Right atrium auricular region (tissue), 2 donors: ENCODE measurements around the gene MRPS34. TPM values are rescaled to one million over a fixed set of nuclear protein-coding genes. Genes with fewer than 3 reads are reported as not detected.

ENCODE experiments used
- DNase-seq: peaks from one replicate; pipeline ENCODE4 v3.0.0-alpha.2; 2019; ENCODE audit warnings: low spot score
- H3K27ac ChIP-seq, 2 donors: fragments of 200-600 bp; sonication (generic); 1 replicate in 1 of 2; 2 replicates in 1 of 2; pipeline ENCODE4 v1.5.1; 2016 to 2019
- H3K27me3 ChIP-seq, 2 donors: fragments of 200-600 bp; sonication (generic); one replicate each; pipeline versions ENCODE4 v1.5.1 to v1.6.0; 2017 to 2019
- H3K36me3 ChIP-seq: fragments of 200-600 bp; sonication (generic); one replicate; pipeline ENCODE4 v1.5.1; 2016
- H3K4me1 ChIP-seq, 2 donors: fragments of 200-600 bp; sonication (generic); one replicate each; pipeline versions ENCODE4 v1.5.1 to v1.6.0; 2017 to 2019
- H3K4me3 ChIP-seq, 2 donors: fragments of 200-600 bp; sonication (generic); 1 replicate in 1 of 2; 2 replicates in 1 of 2; pipeline ENCODE4 v1.5.1; 2017 to 2019; ENCODE audit warnings: mild to moderate bottlenecking in 1 of 2, moderate library complexity in 1 of 2
- H3K9me3 ChIP-seq, 2 donors: fragments of 200-600 bp; sonication (generic); one replicate each; pipeline ENCODE4 v1.5.1; 2019
- total RNA-seq, 2 donors: library from RNA; depleted of rRNA; stranded (reverse); fragments of >200 nt; gene quantifications; one replicate each; pipeline ENCODE4 v1.1.0, GENCODE V29; 2016
- TF ChIP-seq, protein P1 (sequence below), 2 donors: fragments of 200-600 bp; sonication (generic); IDR thresholded peaks; one replicate each; pipeline ENCODE4 v1.5.1; 2019; ENCODE audit warnings: antibody characterized with exemption in 2 of 2

Gene MRPS34
- total RNA-seq, 2 donors from 2014 or later = 58.8 to 77.9 TPM

DNA sequence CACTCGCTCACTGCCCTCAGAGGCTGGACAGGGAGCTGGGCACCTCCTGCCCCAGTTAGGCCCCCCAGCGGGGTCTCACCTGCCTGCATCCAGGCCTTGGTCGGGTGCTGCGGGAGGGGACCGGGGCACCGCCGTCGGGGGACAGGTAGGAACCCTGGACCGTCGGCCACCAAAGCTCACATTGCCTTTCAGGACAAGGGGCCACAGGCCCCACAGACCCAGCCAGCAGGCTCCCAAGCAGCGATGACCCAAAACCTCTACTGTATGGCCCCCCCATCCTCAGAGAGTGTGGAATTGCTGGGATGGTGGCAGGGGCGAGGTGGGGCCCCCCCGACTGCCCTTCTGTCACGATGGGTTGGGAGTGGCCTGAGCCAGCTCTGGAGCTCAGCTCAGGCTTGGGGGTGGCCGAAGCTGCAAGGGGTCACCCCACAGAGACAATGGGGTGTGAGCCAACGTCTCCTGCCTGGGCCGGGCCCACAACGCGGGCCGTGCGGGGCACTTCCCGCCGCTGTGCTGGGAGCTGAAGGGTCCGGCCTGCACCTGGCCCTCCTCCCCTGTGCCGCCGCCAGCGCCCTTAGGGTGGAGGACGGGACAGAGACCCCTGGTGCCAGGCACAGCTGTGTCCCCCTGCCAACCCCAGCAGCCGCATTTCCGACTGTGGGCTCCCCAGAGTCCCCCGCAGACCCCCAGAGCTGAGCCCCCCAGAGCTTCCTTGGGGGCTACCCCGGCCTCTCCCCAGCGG lies 20.1 kb upstream of the MRPS34 start:
- TF ChIP-seq, protein P1, sequence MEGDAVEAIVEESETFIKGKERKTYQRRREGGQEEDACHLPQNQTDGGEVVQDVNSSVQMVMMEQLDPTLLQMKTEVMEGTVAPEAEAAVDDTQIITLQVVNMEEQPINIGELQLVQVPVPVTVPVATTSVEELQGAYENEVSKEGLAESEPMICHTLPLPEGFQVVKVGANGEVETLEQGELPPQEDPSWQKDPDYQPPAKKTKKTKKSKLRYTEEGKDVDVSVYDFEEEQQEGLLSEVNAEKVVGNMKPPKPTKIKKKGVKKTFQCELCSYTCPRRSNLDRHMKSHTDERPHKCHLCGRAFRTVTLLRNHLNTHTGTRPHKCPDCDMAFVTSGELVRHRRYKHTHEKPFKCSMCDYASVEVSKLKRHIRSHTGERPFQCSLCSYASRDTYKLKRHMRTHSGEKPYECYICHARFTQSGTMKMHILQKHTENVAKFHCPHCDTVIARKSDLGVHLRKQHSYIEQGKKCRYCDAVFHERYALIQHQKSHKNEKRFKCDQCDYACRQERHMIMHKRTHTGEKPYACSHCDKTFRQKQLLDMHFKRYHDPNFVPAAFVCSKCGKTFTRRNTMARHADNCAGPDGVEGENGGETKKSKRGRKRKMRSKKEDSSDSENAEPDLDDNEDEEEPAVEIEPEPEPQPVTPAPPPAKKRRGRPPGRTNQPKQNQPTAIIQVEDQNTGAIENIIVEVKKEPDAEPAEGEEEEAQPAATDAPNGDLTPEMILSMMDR (IDR thresholded peaks at IDR 0.05) = no peak
- no peak overlapping the region for H3K4me3 ChIP-seq
- H3K9me3 ChIP-seq = no peaks in the 10 kb centered on the region
- H3K4me1 ChIP-seq = no peaks in the 10 kb centered on the region
- H3K36me3 ChIP-seq = peaks cover 14% of the 10 kb centered on the region
- H3K27me3 ChIP-seq = no peaks in the 10 kb centered on the region
- no peak overlapping the region for H3K27ac ChIP-seq
- no peak for DNase-seq

DNA sequence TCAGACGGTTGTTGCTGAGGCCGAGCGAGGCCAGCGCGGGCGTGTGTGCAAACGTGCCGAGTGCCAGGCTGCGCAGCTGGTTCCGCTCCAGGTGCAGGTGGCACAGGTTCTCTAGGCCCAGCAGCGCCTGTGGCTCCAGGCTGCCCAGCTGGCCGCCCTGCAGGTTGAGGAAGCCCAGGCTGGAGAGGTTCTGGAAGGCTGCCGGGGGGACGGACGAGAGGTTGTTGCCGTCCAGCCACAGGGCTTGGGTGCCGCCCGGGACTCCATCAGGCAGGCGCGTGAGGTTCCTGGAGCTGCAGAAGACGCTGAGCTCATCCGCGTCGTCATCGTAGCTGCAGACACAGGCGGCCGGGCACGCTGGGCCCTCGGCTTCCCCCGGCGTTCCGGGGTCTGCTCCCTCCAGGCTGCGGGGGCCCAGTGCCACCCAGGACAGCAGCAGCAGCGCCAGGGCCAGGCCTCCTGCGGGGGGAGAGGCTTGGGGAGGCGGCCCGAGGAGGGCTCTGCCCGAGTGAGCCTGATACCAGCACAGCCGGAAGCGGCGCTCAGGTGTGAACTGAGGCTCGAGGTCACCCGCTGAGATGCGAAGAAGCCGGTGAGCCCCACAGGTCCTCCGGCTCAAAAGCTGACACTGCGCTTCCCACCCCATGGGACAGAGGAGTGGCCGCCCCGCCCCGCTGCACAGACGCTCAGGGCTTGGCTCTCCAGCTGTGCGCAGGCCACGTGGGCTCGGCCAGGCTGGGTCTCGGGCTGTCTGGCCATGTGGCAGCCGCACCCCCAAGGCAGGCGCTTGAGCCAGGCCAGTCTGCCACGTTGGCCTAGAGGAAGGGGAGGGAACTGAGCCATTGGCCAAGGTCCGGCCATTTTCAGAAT lies 19.2 kb upstream of the MRPS34 start:
- H3K27ac ChIP-seq = no peak overlapping the region
- peaks cover 15% of the 10 kb centered on the region for H3K36me3 ChIP-seq
- H3K27me3 ChIP-seq = no peaks in the 10 kb centered on the region
- DNase-seq = no peak
- H3K4me1 ChIP-seq = no peaks in the 10 kb centered on the region
- TF ChIP-seq, protein P1 (IDR thresholded peaks at IDR 0.05) = no peak
- H3K9me3 ChIP-seq = no peaks in the 10 kb centered on the region
- H3K4me3 ChIP-seq = no peak overlapping the region

DNA sequence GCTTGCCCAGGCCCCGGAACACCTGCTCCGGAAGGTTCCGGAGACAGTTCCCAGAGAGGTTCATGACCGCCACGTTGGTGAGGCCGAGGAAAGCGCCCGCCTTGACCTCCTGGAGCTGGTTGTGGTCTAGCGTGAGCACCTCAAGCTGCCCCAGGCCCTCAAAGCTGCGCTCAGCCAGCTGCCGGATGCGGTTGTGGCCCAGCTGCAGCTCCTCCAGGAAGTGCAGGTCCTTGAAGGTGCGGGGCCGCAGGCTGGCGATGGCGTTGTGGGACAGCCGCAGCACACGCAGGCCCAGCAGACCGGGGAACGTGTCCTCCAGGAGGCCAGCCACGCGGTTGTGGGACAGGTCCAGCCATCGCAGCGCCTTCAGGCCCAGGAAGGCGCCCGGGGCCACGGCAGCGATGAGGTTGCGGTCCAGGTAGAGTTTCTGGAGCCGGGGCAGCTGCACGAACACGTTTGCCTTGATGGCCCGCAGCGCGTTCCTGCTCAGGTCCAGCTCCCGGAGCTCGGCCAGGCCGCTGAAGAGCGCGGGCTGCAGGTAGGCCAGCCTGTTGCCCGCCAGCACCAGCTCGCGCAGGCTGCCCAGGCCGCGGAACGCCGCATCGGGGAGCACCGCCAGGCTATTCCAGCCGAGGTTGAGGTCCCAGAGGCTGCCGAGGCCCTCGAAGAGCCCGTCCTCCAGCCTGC lies 18.5 kb upstream of the MRPS34 start:
- TF ChIP-seq, protein P1 (IDR thresholded peaks at IDR 0.05) = no peak
- H3K27ac ChIP-seq = no peak overlapping the region
- no peaks in the 10 kb centered on the region for H3K9me3 ChIP-seq
- no peaks in the 10 kb centered on the region for H3K27me3 ChIP-seq
- DNase-seq = no peak
- no peaks in the 10 kb centered on the region for H3K4me1 ChIP-seq
- H3K4me3 ChIP-seq = no peak overlapping the region
- H3K36me3 ChIP-seq = peaks cover 23% of the 10 kb centered on the region

DNA sequence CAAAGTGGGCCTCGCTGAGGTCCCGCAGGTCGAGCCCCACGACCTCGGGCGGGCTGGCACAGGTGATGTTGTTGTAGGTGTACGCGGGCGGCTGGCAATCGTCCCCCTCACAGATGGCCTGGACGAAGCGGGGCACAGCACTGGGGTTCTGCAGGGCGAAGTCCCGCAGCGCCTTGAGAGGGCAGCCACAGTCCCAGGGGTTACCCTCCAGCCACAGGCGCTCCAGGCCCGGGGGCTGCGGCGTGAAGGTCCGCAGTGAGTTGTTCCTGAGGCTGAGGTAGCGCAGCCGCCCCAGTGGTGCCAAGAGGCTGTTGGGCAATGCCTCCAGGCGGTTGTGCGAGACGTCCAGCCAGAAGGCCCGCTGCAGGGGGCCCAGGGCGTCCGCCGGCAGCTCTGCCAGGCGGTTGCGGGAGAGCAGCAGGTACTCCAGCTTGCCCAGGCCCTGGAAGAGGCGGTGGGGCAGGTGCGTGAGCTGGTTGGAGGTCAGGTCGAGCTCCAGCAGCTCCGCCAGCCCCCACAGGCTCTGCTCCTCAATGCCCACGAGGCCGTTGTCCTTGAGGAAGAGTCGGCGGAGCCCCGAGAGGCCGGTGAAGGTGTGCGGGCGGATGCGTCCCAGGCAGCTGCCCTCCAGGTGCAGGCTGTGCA lies 17.8 kb upstream of the MRPS34 start:
- Histone ChIP-seq H3K36me3 (peaks cover 23% of the 10 kb centered on the region), H3K27ac (no peak overlapping the region), H3K27me3 (no peaks in the 10 kb centered on the region), H3K4me1 (peaks cover 0 to under 1% of the 10 kb centered on the region in 2 donors), H3K4me3 (no peak overlapping the region), H3K9me3 (no peaks in the 10 kb centered on the region)
- TF ChIP-seq, protein P1 (IDR thresholded peaks at IDR 0.05) = no peak
- DNase-seq = no peak

DNA sequence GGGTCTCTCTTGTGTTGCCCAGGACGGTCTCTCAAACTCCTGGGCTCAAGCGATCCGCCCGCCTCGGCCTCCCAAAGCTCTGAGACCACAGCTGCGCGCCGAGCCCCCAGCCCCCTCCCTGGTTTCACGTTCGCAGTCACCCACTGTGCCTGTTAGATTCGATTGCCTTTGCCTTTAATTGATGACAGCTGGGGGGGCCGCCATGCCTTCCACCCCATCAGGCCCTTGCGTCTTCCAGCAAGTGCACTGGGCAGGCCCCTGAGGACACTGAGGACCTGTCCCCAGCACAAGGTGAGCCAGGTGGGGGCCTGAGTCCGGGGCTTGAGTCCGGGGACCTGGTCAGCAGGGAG lies 17.3 kb upstream of the MRPS34 start:
- Histone ChIP-seq H3K27ac (no peak overlapping the region), H3K4me3 (no peak overlapping the region), H3K27me3 (no peaks in the 10 kb centered on the region), H3K36me3 (peaks cover 23% of the 10 kb centered on the region), H3K4me1 (peaks cover 0 to 5% of the 10 kb centered on the region in 2 donors), H3K9me3 (no peaks in the 10 kb centered on the region)
- TF ChIP-seq, protein P1 (IDR thresholded peaks at IDR 0.05) = no peak
- no peak for DNase-seq
